IPS-18c (cell line): Measurements from ENCODE around the gene TLR5.
A peak's percentile ranks its signal among the peaks of the same experiment; 100 is the strongest.

Experiments
- H3K4me3 ChIP-seq: 2 replicates; pipeline ENCODE4 v1.7.0; 2013; ENCODE audit warnings: low read depth, mild to moderate bottlenecking, low read length, moderate library complexity; ENCODE audit not compliant: insufficient read depth
- H3K9me3 ChIP-seq: one replicate; pipeline ENCODE4 v1.6.1; 2013; ENCODE audit warnings: mild to moderate bottlenecking, low read length, moderate library complexity; ENCODE audit not compliant: control insufficient read depth, insufficient read depth

Gene TLR5

DNA sequence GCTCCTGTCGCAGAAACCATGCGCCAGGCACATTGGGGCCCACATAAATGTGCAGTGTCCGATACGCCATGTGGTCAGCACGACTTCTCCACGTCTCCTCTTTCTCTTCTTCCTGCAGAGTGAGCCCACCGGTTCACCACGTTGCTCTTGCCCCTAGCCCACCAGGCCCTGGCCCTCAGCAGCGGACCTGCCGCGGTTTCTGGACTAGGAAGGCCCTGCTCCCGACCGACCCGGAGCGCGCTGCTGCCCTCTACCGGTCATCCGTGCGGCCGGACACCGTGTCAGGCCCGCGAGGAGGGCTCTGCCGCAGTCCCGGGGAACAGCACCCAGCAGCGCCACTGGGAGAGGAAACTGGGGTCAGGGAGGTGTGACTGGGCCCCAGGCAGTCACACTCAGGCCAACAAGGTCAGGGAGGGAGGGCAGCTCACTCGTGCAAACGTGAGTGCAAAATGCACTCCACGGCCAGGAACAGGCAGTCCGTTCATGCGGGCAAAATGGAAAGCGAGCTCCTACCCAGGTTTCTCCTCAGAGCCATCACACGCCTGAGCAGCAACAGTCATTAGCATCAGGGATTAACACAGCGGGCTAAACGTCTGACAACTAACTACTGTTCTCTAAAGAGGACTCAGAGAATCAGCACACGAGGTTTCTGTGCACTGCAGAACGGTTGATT is 13.7 kb downstream of the TLR5 start:
- peak overlapping the region; percentile 50 for H3K4me3 ChIP-seq
- no peaks in the 10 kb centered on the region for H3K9me3 ChIP-seq

- Histone ChIP-seq H3K9me3 (no peaks in the 10 kb centered on the region), H3K4me3 (no peak overlapping the region)
Observed at GRCh38 chr1:223126741-223127140, 16.3 kb downstream of the TLR5 start.

GRCh38 chr1:223125766-223126165 is 17.3 kb downstream of the TLR5 start:
- Histone ChIP-seq H3K9me3 (no peaks in the 10 kb centered on the region), H3K4me3 (no peak overlapping the region)

GRCh38 chr1:223123011-223123610 is 19.9 kb downstream of the TLR5 start:
- Histone ChIP-seq H3K9me3 (no peaks in the 10 kb centered on the region), H3K4me3 (no peak overlapping the region)

DNA sequence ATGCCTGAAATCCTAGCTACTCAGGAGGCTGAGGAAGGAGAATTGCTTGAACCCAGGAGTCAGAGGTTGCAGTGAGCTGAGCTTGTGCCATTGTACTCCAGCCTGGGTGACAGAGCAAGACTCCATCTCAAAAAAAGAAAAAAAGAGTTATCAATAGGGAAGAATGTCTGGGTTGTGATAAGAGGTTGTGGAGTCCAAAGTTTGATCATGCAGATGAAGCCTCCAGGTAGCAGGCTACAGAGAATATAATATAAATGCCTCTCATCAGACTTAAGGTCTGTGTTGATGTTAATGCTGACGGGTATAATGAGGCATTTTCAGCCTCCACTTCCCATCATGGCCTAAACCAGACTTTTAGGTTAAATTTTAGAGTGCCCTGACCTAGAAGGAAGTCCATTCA is 24.6 kb downstream of the TLR5 start:
- H3K9me3 ChIP-seq: no peaks in the 10 kb centered on the region
- H3K4me3 ChIP-seq: no peak overlapping the region

GRCh38 chr1:223116950-223117349 is 26.1 kb downstream of the TLR5 start:
- Histone ChIP-seq H3K9me3 (no peaks in the 10 kb centered on the region), H3K4me3 (no peak overlapping the region)

- H3K4me3 ChIP-seq: no peak overlapping the region
- H3K9me3 ChIP-seq: no peaks in the 10 kb centered on the region
Observed at GRCh38 chr1:223114871-223115270, 28.2 kb downstream of the TLR5 start.

- Histone ChIP-seq H3K4me3 (no peak overlapping the region), H3K9me3 (no peaks in the 10 kb centered on the region)
Observed at GRCh38 chr1:223110952-223111351, 32.1 kb downstream of the TLR5 start.

DNA sequence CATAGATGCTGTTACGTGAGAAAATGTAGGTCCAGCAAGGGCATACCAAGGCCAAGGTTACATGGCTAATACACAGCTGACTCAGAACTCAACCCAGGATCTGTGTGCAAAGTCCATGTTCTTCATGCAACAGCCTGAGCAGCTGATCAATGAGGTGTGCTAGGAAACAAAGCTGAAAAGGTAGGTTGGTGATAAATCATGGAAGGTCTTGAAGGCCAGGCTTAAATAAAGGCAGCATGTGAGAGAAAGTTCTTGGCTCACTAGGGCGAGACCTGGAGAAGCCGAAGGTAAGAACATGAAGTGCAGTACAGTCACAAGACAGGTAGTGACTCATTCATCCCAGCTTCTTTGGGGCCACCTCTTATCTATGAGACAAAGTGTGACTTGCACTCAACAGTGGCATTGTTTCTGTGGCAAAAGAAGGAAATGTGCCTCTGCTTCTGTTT is 33.4 kb downstream of the TLR5 start:
- Histone ChIP-seq H3K9me3 (no peaks in the 10 kb centered on the region), H3K4me3 (no peak overlapping the region)

GRCh38 chr1:223106856-223107255 is 36.2 kb downstream of the TLR5 start:
- Histone ChIP-seq H3K4me3 (no peak overlapping the region), H3K9me3 (no peaks in the 10 kb centered on the region)

DNA sequence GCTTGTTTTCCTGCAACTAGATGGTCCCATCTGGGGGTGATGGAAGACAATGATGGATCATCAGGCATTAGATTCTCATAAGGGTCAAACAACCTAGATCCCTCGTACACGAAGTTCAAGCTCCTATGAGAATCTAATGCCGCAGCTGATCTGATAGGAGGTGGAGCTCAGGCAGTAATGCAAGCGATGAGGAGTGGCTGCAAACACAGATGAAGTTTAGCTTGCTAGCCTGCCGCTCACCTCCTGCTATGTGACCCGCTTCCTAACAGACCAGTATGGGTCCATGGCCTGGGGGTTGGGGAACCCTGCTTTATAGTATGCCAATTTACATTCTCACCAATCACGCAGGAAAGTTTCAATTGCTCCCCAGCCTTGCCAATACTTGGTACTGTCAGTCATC is 37.5 kb downstream of the TLR5 start:
- Histone ChIP-seq H3K9me3 (peaks cover 2% of the 10 kb centered on the region), H3K4me3 (no peak overlapping the region)

DNA sequence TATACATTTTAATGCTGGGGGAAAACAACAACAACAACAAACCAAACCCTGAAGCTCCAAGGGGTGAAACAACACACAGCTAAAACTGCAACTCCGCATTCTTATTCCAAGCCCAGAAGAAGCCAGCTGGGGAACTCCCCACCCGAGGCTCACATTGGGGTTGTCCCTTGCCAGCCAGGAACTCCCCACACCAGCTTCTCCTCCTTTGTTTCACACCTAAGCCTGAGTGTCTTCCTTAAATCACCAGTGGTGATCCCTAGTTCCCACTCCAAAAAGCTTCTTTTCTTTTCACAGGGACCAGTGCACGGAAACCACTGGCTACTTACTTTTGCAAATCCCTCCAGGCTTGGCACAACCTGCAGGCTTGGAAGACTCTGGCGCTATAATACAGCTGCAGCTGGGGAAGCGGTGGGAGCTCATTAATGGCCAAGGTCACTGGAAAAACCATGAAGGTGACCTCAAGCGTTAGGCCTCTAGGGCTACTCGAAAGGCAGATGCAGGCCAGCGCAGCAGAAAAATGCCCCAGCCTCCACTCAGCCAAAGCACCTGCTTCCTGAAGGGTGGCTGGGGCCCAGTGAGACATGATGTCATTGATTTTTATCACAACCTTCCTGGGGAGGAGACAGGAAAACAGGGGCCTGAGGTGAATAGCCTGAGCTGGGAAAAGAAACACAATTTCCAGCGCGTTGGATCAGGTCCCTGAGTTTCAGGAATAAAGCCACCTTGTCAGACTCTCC is 40.1 kb downstream of the TLR5 start:
- Histone ChIP-seq H3K9me3 (peaks cover 2% of the 10 kb centered on the region), H3K4me3 (no peak overlapping the region)

DNA sequence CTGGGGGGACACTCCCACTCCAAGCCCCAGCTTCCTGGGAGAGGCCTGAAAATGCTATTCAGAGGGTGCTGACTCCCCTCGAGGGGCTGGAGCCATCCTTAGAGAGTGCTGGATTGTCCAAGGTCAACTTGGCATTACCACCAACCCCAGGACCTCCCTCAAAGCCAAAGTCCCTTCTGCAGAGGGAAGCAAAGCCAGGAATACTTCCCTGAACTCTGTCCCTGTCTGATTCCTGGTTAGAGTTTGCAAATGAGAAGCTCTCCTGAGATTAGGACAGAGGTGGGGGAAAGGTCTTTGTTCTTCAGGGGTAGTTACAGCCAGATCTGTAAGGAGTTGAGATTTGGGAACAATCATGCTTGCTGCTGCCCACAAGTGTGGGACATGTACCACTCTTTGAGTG is 45.3 kb downstream of the TLR5 start:
- peaks cover 2% of the 10 kb centered on the region for H3K9me3 ChIP-seq
- H3K4me3 ChIP-seq: no peak overlapping the region

DNA sequence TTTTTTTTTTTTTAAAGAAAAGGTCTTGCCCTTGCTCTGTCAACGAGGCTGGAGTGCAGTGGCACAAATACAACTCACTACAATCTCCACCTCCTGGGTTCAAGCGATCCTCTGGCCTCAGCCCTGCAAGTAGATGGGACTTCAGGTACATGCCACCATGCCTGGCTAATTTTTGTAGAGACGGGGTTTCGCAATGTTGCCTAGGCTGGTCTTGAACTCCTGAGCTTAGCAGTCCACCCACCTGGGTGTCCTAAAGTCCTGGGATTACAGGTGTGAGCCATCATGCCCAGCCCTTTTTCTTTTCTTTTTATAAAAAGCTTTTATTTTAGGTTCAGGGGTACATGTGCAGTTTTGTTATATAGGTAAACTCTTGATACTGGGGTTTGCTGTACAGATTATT is 47.2 kb downstream of the TLR5 start:
- no peak overlapping the region for H3K4me3 ChIP-seq
- no peaks in the 10 kb centered on the region for H3K9me3 ChIP-seq

GRCh38 chr1:223091896-223092295 is 51.2 kb downstream of the TLR5 start:
- H3K9me3 ChIP-seq: no peaks in the 10 kb centered on the region
- H3K4me3 ChIP-seq: no peak overlapping the region

GRCh38 chr1:223089250-223089649 is 53.8 kb downstream of the TLR5 start:
- H3K9me3 ChIP-seq: no peaks in the 10 kb centered on the region

DNA sequence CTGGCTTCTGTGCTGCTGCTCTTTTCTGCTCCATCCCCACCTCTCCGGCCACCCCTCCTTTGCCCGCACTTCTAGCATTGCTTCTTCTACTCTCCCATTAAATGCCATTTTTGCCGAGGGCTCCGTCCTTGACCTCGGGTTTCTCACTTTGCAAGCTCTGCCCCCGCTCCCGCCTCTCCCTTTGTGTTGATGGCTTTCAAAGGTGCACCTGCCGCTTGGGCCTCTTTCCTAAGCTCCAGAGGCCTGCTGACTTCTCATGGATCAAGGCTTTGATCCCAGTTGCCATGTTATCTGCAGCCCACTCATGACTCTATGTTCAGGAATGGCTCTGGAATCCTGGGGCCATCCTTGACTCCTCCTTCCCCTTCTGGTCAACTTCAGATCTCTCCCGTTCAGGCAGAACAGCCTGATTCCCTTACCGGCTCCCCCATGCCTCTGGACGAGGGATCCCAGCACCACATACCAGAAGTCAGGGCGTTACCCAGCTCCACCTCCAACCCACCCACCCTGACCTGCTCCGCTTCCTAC is 54.3 kb downstream of the TLR5 start:
- Histone ChIP-seq H3K4me3 (no peak overlapping the region), H3K9me3 (no peaks in the 10 kb centered on the region)

More at GRCh38 chr1:223089250-223089649, 53.8 kb downstream of the TLR5 start:
- H3K4me3 ChIP-seq: no peak overlapping the region
